ENCODE data around the gene DNAJC27. TPM values are rescaled to one million over a fixed set of nuclear protein-coding genes. Genes with fewer than 3 reads are reported as not detected.
"Not testable (repeated sequence)": the region's sequence is repeated elsewhere in the genome, so short reads cannot be mapped to it uniquely, and the experiment has no call there.

The DNAJC27 gene
- total RNA-seq, 4 donors from 2014 or later = 2.7 to 12.4 (median 7.8) TPM

DNA sequence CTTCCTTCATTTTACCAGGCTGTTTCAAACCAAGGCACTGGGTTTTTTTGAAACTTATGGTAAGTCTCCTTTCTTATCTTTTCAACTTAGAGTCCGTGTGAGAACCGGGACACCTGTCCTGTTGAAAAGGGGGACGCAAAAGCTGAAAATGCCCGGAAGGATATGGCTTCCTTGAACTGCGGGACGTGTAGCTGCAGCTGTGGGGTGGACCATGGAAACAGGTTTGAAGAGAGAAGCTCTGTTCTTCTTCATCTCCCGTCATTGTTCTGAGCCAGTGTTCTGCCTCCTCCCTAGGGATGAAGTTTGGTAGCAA, 29.5 kb upstream of the DNAJC27 start:
- TF ChIP-seq POLR2A (IDR thresholded peaks at IDR 0.05) = no peak
- TF ChIP-seq, protein P1, sequence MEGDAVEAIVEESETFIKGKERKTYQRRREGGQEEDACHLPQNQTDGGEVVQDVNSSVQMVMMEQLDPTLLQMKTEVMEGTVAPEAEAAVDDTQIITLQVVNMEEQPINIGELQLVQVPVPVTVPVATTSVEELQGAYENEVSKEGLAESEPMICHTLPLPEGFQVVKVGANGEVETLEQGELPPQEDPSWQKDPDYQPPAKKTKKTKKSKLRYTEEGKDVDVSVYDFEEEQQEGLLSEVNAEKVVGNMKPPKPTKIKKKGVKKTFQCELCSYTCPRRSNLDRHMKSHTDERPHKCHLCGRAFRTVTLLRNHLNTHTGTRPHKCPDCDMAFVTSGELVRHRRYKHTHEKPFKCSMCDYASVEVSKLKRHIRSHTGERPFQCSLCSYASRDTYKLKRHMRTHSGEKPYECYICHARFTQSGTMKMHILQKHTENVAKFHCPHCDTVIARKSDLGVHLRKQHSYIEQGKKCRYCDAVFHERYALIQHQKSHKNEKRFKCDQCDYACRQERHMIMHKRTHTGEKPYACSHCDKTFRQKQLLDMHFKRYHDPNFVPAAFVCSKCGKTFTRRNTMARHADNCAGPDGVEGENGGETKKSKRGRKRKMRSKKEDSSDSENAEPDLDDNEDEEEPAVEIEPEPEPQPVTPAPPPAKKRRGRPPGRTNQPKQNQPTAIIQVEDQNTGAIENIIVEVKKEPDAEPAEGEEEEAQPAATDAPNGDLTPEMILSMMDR (IDR thresholded peaks at IDR 0.05) = no peak
- Histone ChIP-seq H3K27me3 (no peaks in the 10 kb centered on the region), H3K36me3 (no peaks in the 10 kb centered on the region), H3K9me3 (no peaks in the 10 kb centered on the region), H3K4me3 (no peak overlapping the region), H3K4me1 (no peaks in the 10 kb centered on the region), H3K27ac (no peak overlapping the region)
- no peak for DNase-seq

GRCh38 chr2:25000503-25001324, 29.0 kb upstream of the DNAJC27 start:
- Histone ChIP-seq H3K27me3 (no peaks in the 10 kb centered on the region), H3K4me1 (no peaks in the 10 kb centered on the region), H3K4me3 (no peak overlapping the region), H3K27ac (no peak overlapping the region), H3K9me3 (no peaks in the 10 kb centered on the region), H3K36me3 (no peaks in the 10 kb centered on the region)
- DNase-seq = no peak
- TF ChIP-seq, protein P1 (IDR thresholded peaks at IDR 0.05) = no peak
- TF ChIP-seq POLR2A (IDR thresholded peaks at IDR 0.05) = no peak

GRCh38 chr2:25000036-25000435, 28.3 kb upstream of the DNAJC27 start:
- no peak for DNase-seq
- no peaks in the 10 kb centered on the region for H3K9me3 ChIP-seq
- H3K36me3 ChIP-seq = no peaks in the 10 kb centered on the region
- H3K27ac ChIP-seq = no peak overlapping the region
- H3K27me3 ChIP-seq = no peaks in the 10 kb centered on the region
- H3K4me3 ChIP-seq = no peak overlapping the region
- no peaks in the 10 kb centered on the region for H3K4me1 ChIP-seq
- TF ChIP-seq POLR2A (IDR thresholded peaks at IDR 0.05) = no peak
- TF ChIP-seq, protein P1 (IDR thresholded peaks at IDR 0.05) = no peak

DNA sequence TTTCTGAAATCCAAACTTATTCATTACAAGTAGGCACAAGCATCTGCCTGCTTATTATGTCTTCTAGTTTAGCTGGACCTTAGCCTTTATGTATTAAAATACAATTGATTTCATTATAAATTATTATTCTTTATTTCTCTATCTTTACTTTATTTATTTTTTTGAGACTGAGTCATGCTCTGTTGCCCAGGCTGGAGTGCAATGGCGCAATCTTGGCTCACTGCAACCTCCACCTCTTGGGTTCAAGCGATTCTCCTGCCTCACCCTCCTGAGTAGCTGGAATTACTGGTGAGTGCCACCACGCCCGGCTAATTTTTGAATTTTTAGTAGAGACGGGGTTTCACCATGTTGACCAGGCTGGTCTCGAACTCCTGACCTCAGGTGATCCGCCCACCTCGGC, 27.3 kb upstream of the DNAJC27 start:
- not testable (repeated sequence) for H3K27ac ChIP-seq, H3K4me3 ChIP-seq, H3K36me3 ChIP-seq

GRCh38 chr2:24994146-24994724, 22.5 kb upstream of the DNAJC27 start:
- TF ChIP-seq, protein P1 (IDR thresholded peaks at IDR 0.05) = no peak
- no peak for TF ChIP-seq POLR2A (IDR thresholded peaks at IDR 0.05)
- H3K9me3 ChIP-seq = no peaks in the 10 kb centered on the region
- no peak overlapping the region for H3K27ac ChIP-seq
- H3K27me3 ChIP-seq = no peaks in the 10 kb centered on the region
- H3K4me3 ChIP-seq = no peak overlapping the region
- no peaks in the 10 kb centered on the region for H3K4me1 ChIP-seq
- H3K36me3 ChIP-seq = no peaks in the 10 kb centered on the region
- DNase-seq = no peak

More for the DNA sequence above, 27.3 kb upstream of the DNAJC27 start:
- H3K4me1 ChIP-seq, DNase-seq, H3K27me3 ChIP-seq, H3K9me3 ChIP-seq: not testable (repeated sequence)

- H3K9me3 ChIP-seq = no peaks in the 10 kb centered on the region
- H3K27me3 ChIP-seq = no peaks in the 10 kb centered on the region
- H3K27ac ChIP-seq = no peak overlapping the region
- no peaks in the 10 kb centered on the region for H3K36me3 ChIP-seq
- no peaks in the 10 kb centered on the region for H3K4me1 ChIP-seq
- TF ChIP-seq POLR2A (IDR thresholded peaks at IDR 0.05) = no peak
- TF ChIP-seq, protein P1 (IDR thresholded peaks at IDR 0.05) = no peak
- no peak for DNase-seq
- H3K4me3 ChIP-seq = no peak overlapping the region
Measured at GRCh38 chr2:24993406-24994145, 21.8 kb upstream of the DNAJC27 start.
